Measurements from ENCODE around the gene CLCN5.
A peak's percentile ranks its signal among the peaks of the same experiment; 100 is the strongest.

CLCN5 gene

DNA sequence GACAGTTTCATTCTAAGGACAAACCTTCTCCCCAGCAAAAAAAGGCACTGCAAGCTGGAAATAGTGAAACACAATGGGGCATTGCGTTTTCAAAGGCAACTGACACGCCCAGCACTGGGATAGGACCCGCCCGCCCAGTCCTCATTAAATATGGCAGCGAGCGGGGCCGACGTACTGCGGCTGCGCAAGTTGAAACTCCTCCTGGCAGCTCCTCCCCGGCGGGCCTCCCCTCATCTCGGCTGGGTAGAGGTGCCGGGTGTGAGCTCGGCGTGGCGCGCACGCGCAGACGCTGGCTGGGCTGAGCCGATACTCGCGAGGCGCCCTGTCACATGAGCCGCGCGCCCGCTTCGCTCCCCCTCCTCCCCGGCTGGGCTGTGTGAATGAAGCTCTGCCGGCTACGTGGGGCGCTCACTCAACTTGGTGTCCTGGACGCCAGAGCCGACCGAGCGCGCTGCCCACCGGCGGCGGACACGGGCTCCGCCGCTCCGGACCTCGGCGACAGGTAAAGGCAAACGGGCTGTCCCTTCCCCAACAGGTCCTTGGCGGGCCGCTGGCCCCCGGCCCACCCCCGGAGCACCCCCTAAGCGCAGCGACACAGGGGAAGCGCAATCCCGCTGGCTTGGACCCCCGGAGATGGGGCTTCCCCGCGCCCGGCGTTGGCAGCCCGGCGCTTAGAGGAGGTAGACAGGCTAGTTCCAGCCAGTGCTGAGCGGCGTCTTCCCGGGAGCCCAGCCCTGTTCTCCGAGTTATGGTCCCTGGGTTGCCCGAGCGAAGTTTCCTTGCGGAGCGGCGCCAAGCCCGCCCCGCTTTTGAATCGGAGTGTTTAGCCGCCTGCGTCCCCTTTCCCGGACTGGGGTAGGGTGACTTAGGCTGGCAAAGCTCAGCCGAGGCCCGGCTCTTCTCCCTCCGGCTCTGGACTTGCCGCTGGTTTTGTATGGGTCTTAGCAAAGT is at the start of gene CLCN5:
Gene CLCN5 (plus strand): TSS at position 306 of the 951 bp plus-strand sequence. CDS start 2,703 bp downstream, outside the sequence.
- Histone ChIP-seq H3K27me3 (ENCODE audit: control insufficient read depth, insufficient read depth, low read length) (peaks cover 11% of the 10 kb centered on the region), H3K4me3 (ENCODE audit: low read depth, low read length) (peak within 1 kb of the TSS; percentile 60), H3K4me1 (ENCODE audit: control insufficient read depth, insufficient read depth, low read length) (peaks cover 3% of the 10 kb centered on the region), H3K9me3 (ENCODE audit: control insufficient read depth, insufficient read depth, low read length) (no peaks in the 10 kb centered on the region), H3K36me3 (ENCODE audit: control insufficient read depth, insufficient read depth, low read length) (no peaks in the 10 kb centered on the region), H3K9ac (ENCODE audit: low read depth, low read length) (no peak within 1 kb of the TSS)

DNA sequence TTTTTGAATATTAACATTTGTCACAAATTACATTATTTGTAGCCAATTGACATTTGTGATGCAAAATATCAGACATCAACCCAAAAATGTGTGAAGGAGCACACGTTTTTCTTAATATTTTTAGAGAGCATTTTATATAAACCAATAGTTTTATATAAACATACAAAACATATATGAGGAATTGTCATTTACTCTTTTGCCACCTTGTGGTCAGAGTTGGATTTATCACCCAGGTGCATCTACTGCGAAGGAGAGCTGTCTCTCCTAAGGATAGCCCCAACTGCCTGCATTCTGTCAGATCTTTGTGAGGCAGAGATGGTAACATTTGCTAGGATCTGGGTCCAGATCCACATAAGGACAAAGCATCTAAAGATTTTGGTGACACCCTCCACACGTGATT is 45.6 kb upstream of the CLCN5 start:
- Histone ChIP-seq H3K9ac (ENCODE audit: low read depth, low read length) (no peak overlapping the region), H3K4me3 (ENCODE audit: low read depth, low read length) (no peak overlapping the region), H3K36me3 (ENCODE audit: control insufficient read depth, insufficient read depth, low read length) (no peaks in the 10 kb centered on the region), H3K4me1 (ENCODE audit: control insufficient read depth, insufficient read depth, low read length) (no peaks in the 10 kb centered on the region), H3K27me3 (ENCODE audit: control insufficient read depth, insufficient read depth, low read length) (peaks cover 24% of the 10 kb centered on the region), H3K9me3 (ENCODE audit: control insufficient read depth, insufficient read depth, low read length) (no peaks in the 10 kb centered on the region)

DNA sequence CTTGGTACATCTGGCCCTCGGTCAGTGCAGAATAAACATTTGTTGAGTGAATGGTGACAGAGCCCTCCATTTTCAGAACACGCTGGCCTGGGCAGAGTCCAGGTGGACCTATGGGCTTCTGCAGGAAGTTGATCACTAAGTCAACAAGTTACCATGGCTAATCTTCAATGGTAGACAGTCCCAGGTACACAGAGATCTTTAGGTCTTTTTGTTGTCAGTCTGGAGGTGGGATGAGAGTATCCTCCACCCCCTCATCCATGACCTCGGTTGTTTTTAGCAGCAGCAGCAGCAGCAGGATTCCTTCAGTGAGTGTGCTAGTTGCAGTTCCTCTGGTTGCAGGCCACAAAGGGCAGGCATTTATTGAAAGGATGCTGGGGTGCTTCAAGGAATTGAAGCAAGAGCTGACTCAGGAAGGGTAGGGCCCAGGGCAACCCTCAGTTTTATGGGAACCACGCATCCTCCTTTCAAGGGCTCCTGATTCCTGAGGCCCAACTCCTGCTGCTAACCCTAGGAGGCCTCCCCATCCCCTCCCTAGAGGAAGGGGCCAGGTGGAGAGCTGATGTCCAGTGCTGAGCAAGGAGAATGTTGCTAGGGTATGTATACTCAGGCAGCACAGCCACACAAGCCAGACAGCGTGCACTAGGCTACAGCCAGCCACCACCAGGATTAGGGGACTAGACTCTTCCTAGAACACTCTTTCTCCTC is 44.8 kb upstream of the CLCN5 start:
- Histone ChIP-seq H3K36me3 (ENCODE audit: control insufficient read depth, insufficient read depth, low read length) (no peaks in the 10 kb centered on the region), H3K9ac (ENCODE audit: low read depth, low read length) (no peak overlapping the region), H3K4me3 (ENCODE audit: low read depth, low read length) (no peak overlapping the region), H3K4me1 (ENCODE audit: control insufficient read depth, insufficient read depth, low read length) (no peaks in the 10 kb centered on the region), H3K27me3 (ENCODE audit: control insufficient read depth, insufficient read depth, low read length) (peaks cover 24% of the 10 kb centered on the region), H3K9me3 (ENCODE audit: control insufficient read depth, insufficient read depth, low read length) (no peaks in the 10 kb centered on the region)

DNA sequence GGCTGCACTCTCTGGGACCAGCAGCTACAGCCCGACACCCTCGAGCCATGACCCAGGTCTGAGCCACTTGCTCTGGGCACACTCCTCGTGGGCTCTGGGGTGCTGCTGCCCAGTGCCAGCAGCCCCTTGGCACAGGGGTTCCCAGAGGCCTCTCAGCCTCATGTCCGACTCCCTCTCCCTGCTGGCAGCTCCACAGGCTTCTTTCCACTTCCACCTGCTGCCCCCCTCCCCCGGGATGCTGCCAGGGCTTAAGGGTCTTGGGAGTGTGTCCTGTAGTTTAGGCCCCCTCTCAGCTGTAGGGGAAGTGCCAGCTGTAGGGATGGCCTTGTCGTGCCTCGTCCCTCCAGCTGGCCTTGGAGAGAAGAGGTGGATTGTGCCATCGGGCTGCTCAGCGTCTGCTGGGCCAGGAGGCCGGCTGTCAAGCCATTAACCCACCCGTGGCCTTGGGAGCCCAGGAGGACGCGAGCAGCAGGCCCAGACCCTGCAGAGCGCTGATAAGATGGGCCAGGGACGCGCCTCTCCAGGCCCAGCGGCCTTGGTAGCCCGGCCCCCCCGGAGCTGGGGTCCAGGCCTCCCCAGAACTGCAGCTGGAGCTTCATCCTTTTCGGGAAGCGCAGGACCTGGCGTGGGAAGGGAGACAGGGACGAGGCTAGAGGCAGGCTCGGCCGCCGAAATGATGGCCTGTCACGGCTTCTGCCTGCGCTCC is 44.1 kb upstream of the CLCN5 start:
- no peaks in the 10 kb centered on the region for H3K36me3 ChIP-seq (ENCODE audit: control insufficient read depth, insufficient read depth, low read length)
- peaks cover 24% of the 10 kb centered on the region for H3K27me3 ChIP-seq (ENCODE audit: control insufficient read depth, insufficient read depth, low read length)
- no peak overlapping the region for H3K9ac ChIP-seq (ENCODE audit: low read depth, low read length)
- peak overlapping the region; percentile 59 for H3K4me3 ChIP-seq (ENCODE audit: low read depth, low read length)
- no peaks in the 10 kb centered on the region for H3K9me3 ChIP-seq (ENCODE audit: control insufficient read depth, insufficient read depth, low read length)
- H3K4me1 ChIP-seq (ENCODE audit: control insufficient read depth, insufficient read depth, low read length): no peaks in the 10 kb centered on the region

DNA sequence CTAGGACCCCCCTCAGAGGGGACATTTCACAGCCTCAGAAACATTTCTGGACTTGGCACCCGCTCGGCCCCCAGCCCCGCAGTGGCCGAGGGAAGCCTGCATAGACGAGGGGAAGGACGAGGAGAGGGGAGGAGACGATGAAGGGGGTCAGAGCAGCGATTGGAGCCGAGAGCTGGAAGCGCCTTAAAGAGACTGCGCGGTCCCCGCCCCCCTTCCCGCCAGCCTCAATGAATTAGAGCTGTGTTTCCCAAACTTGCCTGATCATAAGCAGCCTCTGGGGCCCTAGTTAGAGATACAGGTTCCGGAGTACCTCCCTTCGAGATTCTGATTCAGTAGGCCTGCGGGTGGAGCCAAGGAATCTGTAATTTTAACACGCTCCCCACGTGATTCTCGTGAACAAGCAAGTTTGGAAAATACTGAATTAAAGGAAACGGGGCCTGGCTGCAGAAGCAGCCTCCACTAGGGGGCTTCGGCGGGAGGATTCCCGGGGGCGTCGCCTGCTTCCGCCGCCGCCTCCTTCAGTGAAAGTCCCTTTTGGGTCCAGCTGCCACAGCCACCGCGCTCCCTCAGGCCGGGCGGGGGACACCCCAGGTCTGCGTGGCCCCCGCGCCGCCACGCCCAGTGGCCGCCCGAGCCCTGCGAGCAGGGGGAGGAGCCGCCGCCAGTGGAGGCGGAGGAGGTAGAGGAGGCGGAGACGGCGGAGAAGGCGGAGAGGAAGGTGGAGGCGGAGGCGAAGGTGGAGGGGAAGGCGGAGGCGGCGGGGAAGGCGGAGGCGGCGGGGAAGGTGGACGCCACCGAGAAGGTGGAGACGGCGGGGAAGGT is 43.4 kb upstream of the CLCN5 start, which contains the start of gene USP27X:
Gene USP27X (plus strand): TSS at position 651 of the 822 bp plus-strand sequence. CDS start 824 bp downstream, outside the sequence.
- no peaks in the 10 kb centered on the region for H3K36me3 ChIP-seq (ENCODE audit: control insufficient read depth, insufficient read depth, low read length)
- H3K27me3 ChIP-seq (ENCODE audit: control insufficient read depth, insufficient read depth, low read length): peaks cover 21% of the 10 kb centered on the region
- H3K9me3 ChIP-seq (ENCODE audit: control insufficient read depth, insufficient read depth, low read length): no peaks in the 10 kb centered on the region
- peak within 1 kb of the TSS; percentile 59 for H3K4me3 ChIP-seq (ENCODE audit: low read depth, low read length)
- H3K4me1 ChIP-seq (ENCODE audit: control insufficient read depth, insufficient read depth, low read length): no peaks in the 10 kb centered on the region
- no peak within 1 kb of the TSS for H3K9ac ChIP-seq (ENCODE audit: low read depth, low read length)

DNA sequence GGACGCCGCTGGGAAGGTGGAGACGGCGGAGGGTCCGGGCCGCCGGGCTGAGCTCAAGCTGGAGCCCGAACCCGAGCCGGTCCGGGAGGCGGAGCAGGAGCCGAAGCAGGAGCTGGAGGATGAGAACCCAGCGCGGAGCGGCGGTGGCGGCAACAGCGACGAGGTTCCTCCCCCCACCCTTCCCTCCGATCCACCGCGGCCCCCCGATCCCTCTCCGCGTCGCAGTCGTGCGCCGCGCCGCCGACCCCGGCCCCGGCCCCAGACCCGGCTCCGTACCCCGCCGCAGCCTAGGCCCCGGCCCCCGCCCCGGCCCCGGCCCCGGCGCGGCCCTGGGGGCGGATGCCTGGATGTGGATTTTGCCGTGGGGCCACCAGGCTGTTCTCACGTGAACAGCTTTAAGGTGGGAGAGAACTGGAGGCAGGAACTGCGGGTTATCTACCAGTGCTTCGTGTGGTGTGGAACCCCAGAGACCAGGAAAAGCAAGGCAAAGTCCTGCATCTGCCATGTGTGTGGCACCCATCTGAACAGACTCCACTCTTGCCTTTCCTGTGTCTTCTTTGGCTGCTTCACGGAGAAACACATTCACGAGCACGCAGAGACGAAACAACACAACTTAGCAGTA is 42.6 kb upstream of the CLCN5 start:
- Histone ChIP-seq H3K27me3 (ENCODE audit: control insufficient read depth, insufficient read depth, low read length) (peaks cover 21% of the 10 kb centered on the region), H3K9me3 (ENCODE audit: control insufficient read depth, insufficient read depth, low read length) (no peaks in the 10 kb centered on the region), H3K9ac (ENCODE audit: low read depth, low read length) (no peak overlapping the region), H3K4me3 (ENCODE audit: low read depth, low read length) (peak overlapping the region; percentile 59), H3K36me3 (ENCODE audit: control insufficient read depth, insufficient read depth, low read length) (no peaks in the 10 kb centered on the region), H3K4me1 (ENCODE audit: control insufficient read depth, insufficient read depth, low read length) (no peaks in the 10 kb centered on the region)

DNA sequence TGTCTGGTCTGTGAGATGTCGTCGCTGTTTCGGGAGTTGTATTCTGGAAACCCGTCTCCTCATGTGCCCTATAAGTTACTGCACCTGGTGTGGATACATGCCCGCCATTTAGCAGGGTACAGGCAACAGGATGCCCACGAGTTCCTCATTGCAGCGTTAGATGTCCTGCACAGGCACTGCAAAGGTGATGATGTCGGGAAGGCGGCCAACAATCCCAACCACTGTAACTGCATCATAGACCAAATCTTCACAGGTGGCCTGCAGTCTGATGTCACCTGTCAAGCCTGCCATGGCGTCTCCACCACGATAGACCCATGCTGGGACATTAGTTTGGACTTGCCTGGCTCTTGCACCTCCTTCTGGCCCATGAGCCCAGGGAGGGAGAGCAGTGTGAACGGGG is 41.7 kb upstream of the CLCN5 start:
- Histone ChIP-seq H3K27me3 (ENCODE audit: control insufficient read depth, insufficient read depth, low read length) (peaks cover 19% of the 10 kb centered on the region), H3K4me1 (ENCODE audit: control insufficient read depth, insufficient read depth, low read length) (no peaks in the 10 kb centered on the region), H3K4me3 (ENCODE audit: low read depth, low read length) (no peak overlapping the region), H3K36me3 (ENCODE audit: control insufficient read depth, insufficient read depth, low read length) (no peaks in the 10 kb centered on the region), H3K9ac (ENCODE audit: low read depth, low read length) (no peak overlapping the region), H3K9me3 (ENCODE audit: control insufficient read depth, insufficient read depth, low read length) (no peaks in the 10 kb centered on the region)

DNA sequence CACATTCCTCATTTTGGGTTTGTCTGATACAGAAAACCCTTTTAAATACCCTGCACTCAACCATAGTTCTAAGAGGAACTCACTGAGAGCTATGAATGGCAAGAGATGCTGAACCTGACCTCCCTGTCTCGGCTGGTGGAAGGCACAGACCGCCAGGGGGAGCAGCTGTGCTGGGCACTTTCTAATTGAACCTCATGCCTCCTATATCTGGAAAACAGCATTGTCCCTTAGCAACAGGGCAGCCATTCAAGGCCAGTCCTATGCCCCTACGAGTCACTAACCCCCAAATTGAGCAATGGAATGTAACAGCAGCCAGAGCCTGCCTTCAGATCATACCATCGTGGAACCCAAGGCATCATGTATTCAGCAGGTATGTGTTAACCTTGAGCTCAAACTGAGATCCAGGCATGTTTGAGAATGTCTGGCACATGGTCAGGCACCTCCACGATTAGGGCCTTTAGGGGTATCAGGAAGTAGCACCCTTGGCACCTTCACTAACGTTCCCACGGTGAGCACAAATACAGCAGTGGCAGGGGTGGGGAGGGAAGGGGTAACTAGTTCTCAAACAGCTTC is 38.0 kb upstream of the CLCN5 start:
- no peaks in the 10 kb centered on the region for H3K9me3 ChIP-seq (ENCODE audit: control insufficient read depth, insufficient read depth, low read length)
- H3K27me3 ChIP-seq (ENCODE audit: control insufficient read depth, insufficient read depth, low read length): peaks cover 8% of the 10 kb centered on the region
- no peak overlapping the region for H3K9ac ChIP-seq (ENCODE audit: low read depth, low read length)
- H3K4me3 ChIP-seq (ENCODE audit: low read depth, low read length): no peak overlapping the region
- H3K4me1 ChIP-seq (ENCODE audit: control insufficient read depth, insufficient read depth, low read length): no peaks in the 10 kb centered on the region
- H3K36me3 ChIP-seq (ENCODE audit: control insufficient read depth, insufficient read depth, low read length): no peaks in the 10 kb centered on the region

DNA sequence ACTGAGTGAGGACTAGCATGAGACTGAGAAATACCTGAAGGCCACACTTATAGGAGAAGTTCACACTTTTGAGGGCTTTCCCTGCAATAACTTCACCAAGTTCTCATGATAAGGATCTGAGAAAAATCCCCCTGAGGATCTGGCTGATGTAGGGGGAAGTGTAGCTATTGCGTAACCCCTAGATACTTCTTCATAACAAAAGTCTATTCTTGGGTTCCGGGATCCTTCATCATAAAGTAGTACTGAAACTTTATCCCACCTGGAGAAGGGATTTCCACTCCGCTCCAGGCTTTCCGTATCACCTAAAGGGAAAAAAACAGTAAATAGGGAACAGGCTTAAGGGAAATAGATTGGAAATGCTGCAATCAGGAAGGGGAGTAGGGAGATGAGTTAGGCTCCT is 29.9 kb upstream of the CLCN5 start:
- Histone ChIP-seq H3K27me3 (ENCODE audit: control insufficient read depth, insufficient read depth, low read length) (no peaks in the 10 kb centered on the region), H3K36me3 (ENCODE audit: control insufficient read depth, insufficient read depth, low read length) (no peaks in the 10 kb centered on the region), H3K9ac (ENCODE audit: low read depth, low read length) (no peak overlapping the region), H3K9me3 (ENCODE audit: control insufficient read depth, insufficient read depth, low read length) (no peaks in the 10 kb centered on the region), H3K4me3 (ENCODE audit: low read depth, low read length) (no peak overlapping the region), H3K4me1 (ENCODE audit: control insufficient read depth, insufficient read depth, low read length) (no peaks in the 10 kb centered on the region)

DNA sequence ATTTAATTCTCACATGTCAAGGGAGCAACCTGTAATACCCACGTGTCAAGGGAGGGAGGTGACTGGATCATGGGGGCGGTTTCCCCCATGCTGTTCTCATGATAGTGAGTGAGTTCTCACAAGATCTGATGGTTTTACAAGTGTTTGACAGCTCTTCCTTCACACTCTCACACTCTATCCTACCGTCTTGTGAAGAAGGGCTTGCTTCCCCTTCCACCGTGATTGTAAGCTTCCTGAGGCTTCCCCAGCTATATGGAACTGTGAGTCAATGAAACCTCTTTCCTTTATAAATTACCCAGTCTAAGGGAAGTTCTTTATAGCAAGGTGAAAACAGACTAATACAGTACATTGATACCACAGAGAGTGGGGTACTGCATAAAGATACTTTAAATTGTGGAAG is 25.4 kb upstream of the CLCN5 start:
- Histone ChIP-seq H3K9ac (ENCODE audit: low read depth, low read length) (no peak overlapping the region), H3K36me3 (ENCODE audit: control insufficient read depth, insufficient read depth, low read length) (no peaks in the 10 kb centered on the region), H3K27me3 (ENCODE audit: control insufficient read depth, insufficient read depth, low read length) (no peaks in the 10 kb centered on the region), H3K4me1 (ENCODE audit: control insufficient read depth, insufficient read depth, low read length) (no peaks in the 10 kb centered on the region), H3K4me3 (ENCODE audit: low read depth, low read length) (no peak overlapping the region), H3K9me3 (ENCODE audit: control insufficient read depth, insufficient read depth, low read length) (no peaks in the 10 kb centered on the region)

All from iPS-15b (cell line).